H9 (cell line): ENCODE results near the gene TUBA4A. TPM values are rescaled to one million over a fixed set of nuclear protein-coding genes. Genes with fewer than 3 reads are reported as not detected.

Experiments
- DNase-seq: peaks from one replicate; pipeline ENCODE4 v3.0.0-alpha.2; 2017
- H2AFZ ChIP-seq: one replicate; pipeline ENCODE4 v1.6.1; 2013; ENCODE audit warnings: mild to moderate bottlenecking, low read length, control low read depth, moderate library complexity
- H2AK5ac ChIP-seq: 2 replicates; pipeline ENCODE4 v1.6.1; 2013; ENCODE audit warnings: low read length, control low read depth, mixed read lengths; ENCODE audit not compliant: insufficient read length
- H2BK120ac ChIP-seq: one replicate; pipeline ENCODE4 v1.6.1; 2013; ENCODE audit warnings: low read depth, mild to moderate bottlenecking, low read length, control low read depth, inconsistent platforms; ENCODE audit not compliant: poor library complexity, severe bottlenecking
- H2BK12ac ChIP-seq: 2 replicates; pipeline ENCODE4 v1.6.1; 2013; ENCODE audit warnings: low read length, control low read depth, mixed read lengths, low read depth; ENCODE audit not compliant: insufficient read length
- H2BK15ac ChIP-seq: 2 replicates; pipeline ENCODE4 v1.6.1; 2013; ENCODE audit warnings: low read depth, low read length, control low read depth
- H2BK20ac ChIP-seq: one replicate; pipeline ENCODE4 v1.6.1; 2013; ENCODE audit warnings: low read depth, mild to moderate bottlenecking, low read length, control low read depth, inconsistent platforms; ENCODE audit not compliant: poor library complexity, severe bottlenecking
- H2BK5ac ChIP-seq: 2 replicates; pipeline ENCODE4 v1.6.1; 2013; ENCODE audit warnings: low read length, control low read depth, mixed read lengths; ENCODE audit not compliant: insufficient read length
- H3K14ac ChIP-seq: 2 replicates; pipeline ENCODE4 v1.6.1; 2013; ENCODE audit warnings: low read length, control low read depth; ENCODE audit not compliant: insufficient read depth
- H3K18ac ChIP-seq: 2 replicates; pipeline ENCODE4 v1.6.1; 2013; ENCODE audit warnings: low read depth, mild to moderate bottlenecking, mixed read lengths, low read length, control low read depth; ENCODE audit not compliant: insufficient read length
- H3K23ac ChIP-seq: 2 replicates; pipeline ENCODE4 v1.6.1; 2013; ENCODE audit warnings: low read length, control low read depth, mixed read lengths, low read depth; ENCODE audit not compliant: insufficient read length
- H3K23me2 ChIP-seq: 2 replicates; pipeline ENCODE4 v1.6.1; 2013; ENCODE audit warnings: low read depth, mild to moderate bottlenecking, mixed read lengths, low read length, control low read depth; ENCODE audit not compliant: insufficient read length, poor library complexity, severe bottlenecking
- H3K27ac ChIP-seq: 2 replicates; pipeline ENCODE4 v1.5.1; 2013; ENCODE audit warnings: low read length, control low read depth, mixed read lengths, low read depth; ENCODE audit not compliant: insufficient read length
- H3K27me3 ChIP-seq: 2 replicates; pipeline ENCODE4 v1.6.1; 2013; ENCODE audit warnings: low read length, control low read depth, inconsistent platforms; ENCODE audit not compliant: insufficient read depth
- H3K4ac ChIP-seq: 2 replicates; pipeline ENCODE4 v1.6.1; 2013; ENCODE audit warnings: low read depth, mild to moderate bottlenecking, control low read depth, inconsistent platforms, low read length, moderate library complexity
- H3K4me1 ChIP-seq: 2 replicates; pipeline ENCODE4 v1.6.1; 2013; ENCODE audit warnings: low read length, control low read depth, inconsistent platforms; ENCODE audit not compliant: insufficient read depth
- H3K4me2 ChIP-seq: 2 replicates; pipeline ENCODE4 v1.6.1; 2013; ENCODE audit warnings: low read length, control low read depth, mixed read lengths; ENCODE audit not compliant: insufficient read length, insufficient read depth
- H3K56ac ChIP-seq: 2 replicates; pipeline ENCODE4 v1.6.1; 2013; ENCODE audit warnings: low read depth, mild to moderate bottlenecking, mixed read lengths, low read length, control low read depth; ENCODE audit not compliant: insufficient read length
- H3K79me1 ChIP-seq: 2 replicates; pipeline ENCODE4 v1.6.1; 2013; ENCODE audit warnings: low read depth, mild to moderate bottlenecking, moderate library complexity, low read length, control low read depth, inconsistent platforms; ENCODE audit not compliant: insufficient read depth, poor library complexity, severe bottlenecking
- H3K79me2 ChIP-seq: 2 replicates; pipeline ENCODE4 v1.6.1; 2013; ENCODE audit warnings: low read length, control low read depth, inconsistent platforms; ENCODE audit not compliant: insufficient read depth
- H3K9ac ChIP-seq: 2 replicates; pipeline ENCODE4 v1.6.1; 2013; ENCODE audit warnings: low read length, control low read depth, mixed read lengths; ENCODE audit not compliant: insufficient read length; ENCODE audit errors: extremely low read depth
- H3K9me3 ChIP-seq: one replicate; pipeline ENCODE4 v1.6.1; 2013; ENCODE audit warnings: low read depth, low read length, inconsistent platforms; ENCODE audit not compliant: control insufficient read depth
- H3T11ph ChIP-seq: one replicate; pipeline ENCODE4 v1.6.1; 2013; ENCODE audit warnings: mild to moderate bottlenecking, low read length, control low read depth, inconsistent platforms
- H4K20me1 ChIP-seq: one replicate; pipeline ENCODE4 v1.6.1; 2013; ENCODE audit not compliant: control insufficient read depth, insufficient read length, insufficient read depth
- H4K5ac ChIP-seq: 2 replicates; pipeline ENCODE4 v1.6.1; 2013; ENCODE audit warnings: low read depth, mild to moderate bottlenecking, mixed read lengths, low read length, control low read depth; ENCODE audit not compliant: insufficient read length
- H4K8ac ChIP-seq: replicated peaks from 2 replicates; pipeline ENCODE4 v1.6.1; 2013; ENCODE audit warnings: low read length, control low read depth, mixed read lengths, low read depth; ENCODE audit not compliant: insufficient read length
- H4K91ac ChIP-seq: 2 replicates; pipeline ENCODE4 v1.6.1; 2013; ENCODE audit warnings: low read depth, mild to moderate bottlenecking, moderate library complexity, mixed read lengths, low read length, control low read depth; ENCODE audit not compliant: insufficient read length
- H3K27ac Mint-ChIP-seq, 3 experiments: 2 replicates in 2 of 3; 3 replicates in 1 of 3; pipeline ENCODE4 v1.8.0; 2020 to 2021; ENCODE audit warnings: mixed read lengths in 3 of 3, mild to moderate bottlenecking in 1 of 3, moderate library complexity in 1 of 3
- H3K27me3 Mint-ChIP-seq: 2 replicates; pipeline ENCODE4 v1.8.0; 2021; ENCODE audit warnings: low read depth, mild to moderate bottlenecking, moderate library complexity, mixed read lengths
- H3K36me3 Mint-ChIP-seq, 3 experiments: 2 replicates in 2 of 3; 3 replicates in 1 of 3; pipeline ENCODE4 v1.8.0; 2020 to 2021; ENCODE audit warnings: low read depth in 3 of 3, mixed read lengths in 3 of 3; ENCODE audit not compliant: insufficient read depth in 1 of 3
- H3K4me1 Mint-ChIP-seq, 2 experiments: 2 replicates each; pipeline ENCODE4 v1.8.0; 2020; ENCODE audit warnings: mixed read lengths in 2 of 2
- H3K4me3 Mint-ChIP-seq, 2 experiments: 2 replicates in 1 of 2; 3 replicates in 1 of 2; pipeline ENCODE4 v1.8.0; 2020 to 2021; ENCODE audit warnings: mild to moderate bottlenecking in 2 of 2, mixed read lengths in 2 of 2, moderate library complexity in 1 of 2
- H3K9me3 Mint-ChIP-seq, 2 experiments: 2 replicates in 1 of 2; 3 replicates in 1 of 2; pipeline ENCODE4 v1.8.0; 2020; ENCODE audit warnings: mild to moderate bottlenecking in 2 of 2, mixed read lengths in 2 of 2, moderate library complexity in 1 of 2
- CTCF ChIP-seq: fragments of 200-600 bp; sonication (generic); conservative IDR thresholded peaks from 3 replicates; pipeline ENCODE4 v1.8.0; 2021; ENCODE audit warnings: antibody characterized with exemption, mild to moderate bottlenecking
- WGBS: extraction: QIAGEN DNeasy Blood & Tissue Kit; methylation state at CpG from one replicate; pipeline ENCODE4 v1.1.7; 2013; ENCODE audit warnings: missing lambda C conversion rate, low lambda C conversion rate, mixed read lengths; ENCODE audit not compliant: insufficient read length; ENCODE audit errors: extremely low coverage; 5-methylcytosine and 5-hydroxymethylcytosine counted together
- total RNA-seq: library from RNA; stranded (reverse); gene quantifications from 2 replicates; pipeline ENCODE4 v1.2.1, GENCODE V29; 2021

Gene TUBA4A
- total RNA-seq, 1 experiment from 2014 or later = 25.5 TPM

GRCh38 chr2:219229305-219230058 is 24.2 kb downstream of the TUBA4A start, which contains the start of the genes ANKZF1 and ATG9A:
Gene ANKZF1, plus strand, starts transcription at chr2:219229806. Its CDS starts 452 bp downstream, at chr2:219230258.
Gene ATG9A, minus strand, starts transcription at chr2:219229636. Its CDS starts 1,612 bp downstream, at chr2:219228024.
- H2BK15ac ChIP-seq = no peak within 1 kb of the TSS

More at GRCh38 chr2:219229305-219230058, 24.2 kb downstream of the TUBA4A start, which contains the start of the genes ANKZF1 and ATG9A:
- no peak for TF ChIP-seq CTCF
- Histone ChIP-seq H4K91ac (no peak within 1 kb of the TSS), H3K27ac (peak within 1 kb of the TSS; percentile 29), H3K79me2 (0 out of 2 replicates have a peak, but pooled peaks cover 2% of the 10 kb centered on the region), H4K20me1 (no peaks in the 10 kb centered on the region), H3K27me3 (no peaks in the 10 kb centered on the region), H2BK20ac (no peak within 1 kb of the TSS), H3K4me2 (peak within 1 kb of the TSS; percentile 77), H2AFZ (no peak within 1 kb of the TSS), H2AK5ac (no peak within 1 kb of the TSS), H4K5ac (no peak within 1 kb of the TSS), H3K18ac (no peak within 1 kb of the TSS), H2BK120ac (no peak within 1 kb of the TSS), H2BK12ac (no peak within 1 kb of the TSS), H2BK5ac (no peak within 1 kb of the TSS), H3K9ac (peak within 1 kb of the TSS; percentile 79), H3K4ac (no peak within 1 kb of the TSS), H3K4me1 (no peaks in the 10 kb centered on the region), H3K79me1 (no peaks in the 10 kb centered on the region), H4K8ac (no peak within 1 kb of the TSS), H3K23ac (no peak within 1 kb of the TSS), H3K23me2 (no peaks in the 10 kb centered on the region), H3K56ac (no peak within 1 kb of the TSS), H3K9me3 (no peaks in the 10 kb centered on the region), H3K14ac (peak within 1 kb of the TSS; percentile 10; the same call in 1 of the 2 replicates), H3T11ph (no peak within 1 kb of the TSS)
- H3K4me1 Mint-ChIP-seq = peaks cover 11% of the 10 kb centered on the region in 2 experiments
- H3K4me3 Mint-ChIP-seq = peak within 1 kb of the TSS; percentile 96 to 99
- no CpG with 5 or more reads among the region's 80 CpGs for WGBS
- H3K36me3 Mint-ChIP-seq = peaks cover 23 to 54% (median 48%) of the 10 kb centered on the region in 3 experiments
- no peaks in the 10 kb centered on the region; a peak in 1 of 5 replicates for H3K9me3 Mint-ChIP-seq
- H3K27me3 Mint-ChIP-seq = no peaks in the 10 kb centered on the region
- DNase-seq = peak; percentile 100
- H3K27ac Mint-ChIP-seq = peak within 1 kb of the TSS; percentile 99 to 100 (median 99)
